CMK (cell line): Measurements from ENCODE around the gene FAM114A1.
"Not testable (repeated sequence)": the region's sequence is repeated elsewhere in the genome, so short reads cannot be mapped to it uniquely, and the experiment has no call there.

ENCODE experiments used
- DNase-seq: peaks from one replicate; pipeline ENCODE4 v3.0.0-alpha.2; 2010; ENCODE audit warnings: low read depth

FAM114A1 gene

DNA sequence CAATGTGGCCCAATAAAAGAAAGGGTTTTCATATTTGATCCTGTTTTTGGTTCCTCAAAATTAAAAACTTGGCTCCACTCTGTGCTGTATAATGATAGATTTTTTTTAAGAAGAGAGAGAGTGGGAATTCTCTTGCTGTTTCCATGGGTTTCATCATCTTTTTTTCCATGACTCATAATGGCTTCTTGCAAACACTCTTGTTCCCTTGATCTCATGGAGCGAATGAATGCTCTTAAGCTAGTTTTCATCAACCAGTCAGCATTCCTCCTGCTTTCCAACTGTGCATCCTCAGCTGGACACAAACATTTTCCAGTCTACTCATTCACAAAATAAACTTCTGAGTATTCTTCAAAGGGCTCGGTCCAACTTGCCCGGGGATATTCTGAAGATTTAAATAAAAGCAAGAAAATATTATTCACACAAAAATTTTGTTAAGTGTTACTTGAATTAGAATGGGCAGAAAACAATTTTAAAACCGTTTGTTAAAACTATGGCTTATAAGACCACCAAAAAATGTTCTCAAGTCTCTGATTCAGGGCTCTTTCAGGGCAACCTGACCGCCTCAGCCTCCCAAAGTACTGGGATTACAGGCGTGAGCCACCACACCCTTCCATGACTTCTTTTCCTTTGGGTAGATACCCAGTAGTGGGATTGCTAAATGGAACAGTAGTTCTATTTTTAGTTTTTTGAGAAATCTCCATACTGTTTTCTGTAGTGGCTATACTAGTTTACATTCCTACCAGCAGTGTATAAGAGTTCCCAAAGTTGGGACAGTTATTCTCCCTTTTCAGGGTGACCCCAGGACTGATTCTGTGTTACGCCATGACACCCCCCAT lies 99.9 kb downstream of the FAM114A1 start:
- no peak for DNase-seq

- no peak for DNase-seq
Measured at GRCh38 chr4:38968668-38969067, 101.1 kb downstream of the FAM114A1 start.

DNA sequence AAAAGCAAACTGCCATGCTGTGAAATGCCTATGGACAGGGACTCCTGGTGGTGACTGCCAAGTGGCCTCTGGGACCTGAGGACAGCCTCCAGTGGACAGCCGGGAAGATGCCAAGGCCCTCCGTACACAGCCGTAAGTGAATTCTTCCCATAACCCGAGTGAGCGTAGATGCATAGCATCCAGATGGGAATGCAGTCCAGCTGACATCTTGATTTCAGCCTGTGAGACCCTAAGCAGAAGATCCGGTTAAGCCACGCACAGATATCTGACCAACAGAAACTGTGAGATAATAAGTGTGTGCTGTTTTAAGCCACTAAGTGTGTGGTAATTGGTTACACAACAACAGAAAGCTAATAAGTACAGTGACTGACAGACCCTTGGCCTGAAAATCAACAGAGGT lies 108.7 kb downstream of the FAM114A1 start:
- no peak for DNase-seq

GRCh38 chr4:38979081-38979480 lies 111.5 kb downstream of the FAM114A1 start:
- DNase-seq, result no peak

GRCh38 chr4:38979511-38980230 lies 112.1 kb downstream of the FAM114A1 start:
- no peak for DNase-seq

DNA sequence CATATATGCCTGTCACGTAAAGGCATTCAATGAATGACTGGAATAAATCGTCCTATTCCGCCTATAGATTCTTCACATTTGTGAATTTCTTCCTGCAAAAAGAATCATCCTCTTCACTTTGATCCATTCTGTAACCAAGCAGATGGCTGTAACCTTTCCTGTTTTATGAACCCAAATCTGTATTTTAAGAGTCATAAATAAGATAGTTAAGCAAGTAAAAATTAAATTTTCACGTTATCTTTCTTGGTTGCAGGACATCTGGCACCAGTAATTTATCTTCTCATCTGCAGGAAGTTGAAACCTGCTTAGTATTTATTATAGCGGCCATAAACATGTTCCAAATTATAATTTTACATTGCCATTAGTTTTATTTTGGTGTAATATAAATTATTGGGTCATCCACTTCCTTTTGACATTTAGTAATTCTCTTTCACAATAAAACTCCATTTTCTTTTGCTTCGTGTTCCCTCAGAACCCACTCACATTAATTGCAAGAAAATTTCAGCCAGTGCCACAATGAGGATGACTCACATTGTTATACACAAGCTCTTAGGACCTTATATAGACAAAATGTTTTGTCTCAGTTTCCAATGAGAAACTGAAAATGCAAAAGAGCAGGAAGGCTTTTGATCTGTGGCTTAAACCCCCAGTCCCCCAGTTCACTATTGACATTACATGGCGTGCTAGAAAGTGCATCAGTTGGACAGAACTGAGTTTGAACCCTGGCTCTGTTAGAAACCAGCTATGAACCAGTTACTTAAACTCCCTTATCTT lies 113.5 kb downstream of the FAM114A1 start:
- no peak for DNase-seq

DNA sequence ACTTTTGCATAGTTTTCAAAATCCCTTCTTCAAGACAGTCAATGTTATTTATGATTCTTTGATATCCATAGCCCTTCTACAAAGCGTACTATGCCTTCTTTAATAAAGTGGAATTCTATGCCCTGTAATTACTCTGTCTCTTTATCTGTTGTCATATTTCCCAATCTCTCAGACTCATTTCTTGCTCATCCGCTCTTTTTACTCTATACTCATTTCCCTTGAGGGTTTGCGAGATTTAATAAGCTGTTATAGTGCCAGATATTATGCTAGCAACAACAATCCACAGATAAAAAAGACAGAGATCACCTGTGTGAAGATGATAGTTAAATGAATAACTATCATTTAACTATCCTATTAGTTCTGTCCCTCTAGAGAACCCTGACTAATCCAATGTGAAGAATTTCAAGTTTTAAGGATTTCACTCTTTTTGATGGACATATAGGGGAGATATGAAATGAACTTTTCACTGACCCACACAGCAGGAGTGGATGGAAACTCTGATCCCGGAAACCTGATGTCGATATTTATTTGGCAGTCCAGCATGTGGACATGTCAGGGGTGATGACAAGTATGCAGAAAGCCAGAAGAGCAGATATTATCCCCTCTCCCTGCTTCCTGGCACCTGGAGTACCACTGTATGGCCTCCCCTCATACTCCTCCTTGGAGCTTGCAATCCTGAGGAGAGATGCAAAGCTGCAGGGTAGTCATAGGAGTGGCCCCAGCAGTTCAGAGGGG lies 114.9 kb downstream of the FAM114A1 start:
- no peak for DNase-seq

DNA sequence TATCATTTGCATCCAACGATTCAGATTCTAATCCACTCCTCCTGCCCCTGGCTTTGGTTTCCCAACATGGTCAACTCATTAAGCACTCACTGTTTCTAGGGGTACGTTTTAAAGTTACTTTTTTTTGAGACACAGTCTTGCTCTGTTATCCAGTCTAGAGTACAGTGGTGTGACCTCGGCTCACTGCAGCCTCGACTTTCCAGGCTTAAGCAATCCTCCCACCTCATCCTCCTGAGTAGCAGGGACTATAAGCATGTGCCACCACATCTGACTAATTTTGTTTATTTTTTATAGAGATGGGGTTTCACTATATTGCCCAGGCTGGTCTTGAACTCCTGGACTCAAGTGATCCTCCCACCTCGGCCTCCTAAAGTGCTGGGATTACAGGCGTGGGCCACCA lies 115.7 kb downstream of the FAM114A1 start:
- no peak for DNase-seq

- DNase-seq, result no peak
Measured at GRCh38 chr4:38983787-38984598, 116.4 kb downstream of the FAM114A1 start.

GRCh38 chr4:38985410-38986100 lies 117.9 kb downstream of the FAM114A1 start:
- DNase-seq, result no peak

DNA sequence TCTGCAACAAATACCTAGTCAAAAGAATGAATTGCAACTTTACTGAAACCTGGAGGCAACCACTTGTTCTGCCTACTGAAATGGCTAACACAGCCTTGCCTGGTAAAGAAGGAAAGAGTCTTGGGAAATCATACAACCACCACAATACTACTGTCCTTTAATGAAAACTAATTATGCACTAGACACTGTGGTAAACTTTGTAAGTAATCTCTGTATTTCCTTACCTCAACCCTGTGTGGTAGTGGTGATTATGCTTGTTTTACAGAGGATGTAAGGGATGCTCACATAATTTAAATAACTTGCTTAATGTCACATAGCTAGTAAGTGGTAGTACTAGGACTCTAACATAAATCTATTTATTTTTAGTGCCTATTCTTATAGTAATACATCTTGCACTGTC lies 119.9 kb downstream of the FAM114A1 start:
- DNase-seq, result no peak

- DNase-seq, result not testable (repeated sequence)
Measured at GRCh38 chr4:38988353-38988752, 120.7 kb downstream of the FAM114A1 start.

DNA sequence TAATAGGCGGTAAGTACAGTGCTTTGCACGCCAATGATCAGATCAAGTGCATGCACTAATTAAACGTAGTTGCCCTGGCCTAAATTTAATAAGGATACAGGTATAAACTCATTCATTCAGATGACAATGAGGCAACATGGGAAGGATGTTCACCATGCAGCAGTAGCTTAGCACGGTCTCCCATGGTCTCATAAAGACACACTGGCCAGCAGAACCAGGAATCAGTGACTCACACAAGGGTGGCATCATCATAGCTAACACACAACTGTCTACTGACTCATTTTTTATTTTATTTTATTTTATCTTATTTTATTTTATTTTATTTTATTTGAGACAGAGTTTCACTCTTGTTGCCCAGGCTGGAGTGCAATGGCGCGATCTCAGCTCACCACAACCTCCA lies 121.9 kb downstream of the FAM114A1 start:
- DNase-seq, result no peak

DNA sequence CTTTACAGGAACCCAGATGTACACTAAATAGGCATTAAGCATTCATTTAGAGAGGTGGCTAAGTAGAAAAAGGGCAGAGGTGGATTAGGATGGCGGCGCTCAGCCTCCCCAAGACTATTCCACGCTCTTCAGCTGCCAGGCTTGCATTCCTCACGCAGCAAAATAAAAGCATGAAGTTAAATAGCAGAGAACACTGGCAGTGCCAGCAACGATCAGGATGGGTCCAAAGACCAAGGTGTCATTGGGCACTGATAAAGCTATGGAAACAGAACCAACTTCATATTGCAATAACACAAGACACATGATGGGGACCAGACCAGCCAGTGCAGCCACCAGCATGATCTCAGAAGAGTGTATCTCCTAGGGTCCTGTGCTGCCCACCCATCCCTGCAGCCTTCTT lies 122.6 kb downstream of the FAM114A1 start:
- no peak for DNase-seq

DNA sequence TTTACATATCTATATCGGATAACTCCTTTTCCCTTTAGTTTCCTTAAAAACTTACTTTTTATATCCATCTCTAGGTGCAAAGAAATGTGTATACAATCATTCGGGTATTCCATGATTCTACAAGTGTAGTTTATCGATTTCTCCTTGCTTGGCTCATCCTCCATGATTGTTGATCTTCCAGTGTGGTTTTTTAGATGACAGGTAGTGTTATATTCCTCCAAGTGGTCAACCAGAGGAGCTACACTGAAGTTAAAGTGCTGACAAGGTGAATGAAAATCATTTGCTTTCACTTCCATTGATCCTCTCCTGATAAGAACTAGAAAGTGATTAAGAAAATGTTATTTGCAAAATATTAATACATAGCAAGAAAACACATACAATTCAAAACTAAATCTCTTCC lies 126.1 kb downstream of the FAM114A1 start:
- no peak for DNase-seq

DNA sequence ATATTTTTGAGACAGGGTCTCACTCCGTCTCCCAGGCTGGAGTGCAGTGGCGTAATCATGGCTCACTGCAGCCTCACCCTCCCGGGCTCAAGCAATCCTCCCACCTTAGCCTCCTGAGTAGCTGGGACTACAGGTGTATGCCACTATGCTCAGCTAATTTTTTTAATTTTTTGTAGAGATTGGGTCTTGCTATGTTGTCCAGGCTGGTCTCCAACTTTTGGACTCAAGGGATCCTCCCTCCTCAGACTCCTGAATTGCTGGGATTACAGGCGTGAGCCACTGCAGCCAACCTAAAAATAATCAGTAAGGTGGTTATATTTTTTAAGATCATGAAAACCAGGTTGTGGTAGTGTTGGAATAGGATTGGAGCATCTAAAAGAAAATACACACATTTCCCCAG lies 126.5 kb downstream of the FAM114A1 start:
- DNase-seq, result no peak
